ENCODE data around the gene CD300LG. TPM values are rescaled to one million over a fixed set of nuclear protein-coding genes. Genes with fewer than 3 reads are reported as not detected.
"Not testable (repeated sequence)": the region's sequence is repeated elsewhere in the genome, so short reads cannot be mapped to it uniquely, and the experiment has no call there.

CD300LG gene
- total and polyA plus RNA-seq, 2 donors (not counting 1 experiment from before 2014, with no cell fraction given) = not detected

DNA sequence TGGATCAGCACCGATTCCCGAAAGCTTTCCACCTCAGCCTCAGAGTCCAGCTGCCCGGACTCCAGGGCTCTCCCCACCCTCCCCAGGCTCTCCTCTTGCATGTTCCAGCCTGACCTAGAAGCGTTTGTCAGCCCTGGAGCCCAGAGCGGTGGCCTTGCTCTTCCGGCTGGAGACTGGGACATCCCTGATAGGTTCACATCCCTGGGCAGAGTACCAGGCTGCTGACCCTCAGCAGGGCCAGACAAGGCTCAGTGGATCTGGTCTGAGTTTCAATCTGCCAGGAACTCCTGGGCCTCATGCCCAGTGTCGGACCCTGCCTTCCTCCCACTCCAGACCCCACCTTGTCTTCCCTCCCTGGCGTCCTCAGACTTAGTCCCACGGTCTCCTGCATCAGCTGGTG lies 15.0 kb downstream of the CD300LG start:
- Histone ChIP-seq H3K4me3 (replicated peaks in 1 of 4; ENCODE audit: control extremely low read depth in 1 of 4, insufficient read depth in 1 of 4, low read depth in 3 of 4, low read length in 4 of 4) (no peak overlapping the region), H3K27me3 (ENCODE audit: control insufficient read depth, insufficient read depth, low read length) (peaks cover 26% of the 10 kb centered on the region), H3K4me2 (ENCODE audit: extremely low read depth, insufficient read depth, low read length) (no peak overlapping the region), H3K27ac (ENCODE audit: insufficient read depth, low read length) (no peak overlapping the region), H2AFZ (ENCODE audit: low read length) (no peak overlapping the region), H4K20me1 (ENCODE audit: control insufficient read depth, extremely low read depth, insufficient read depth, low read length) (no peaks in the 10 kb centered on the region), H3K79me2 (ENCODE audit: control insufficient read depth, insufficient read depth, low read length) (no peaks in the 10 kb centered on the region), H3K4me1 (ENCODE audit: control insufficient read depth, extremely low read depth, insufficient read depth, low read length) (no peaks in the 10 kb centered on the region), H3K9me3 (ENCODE audit: control insufficient read depth, insufficient read depth, low read depth, low read length) (no peaks in the 10 kb centered on the region), H3K9ac (ENCODE audit: insufficient read depth, low read length) (no peak overlapping the region), H3K36me3 (ENCODE audit: control insufficient read depth, insufficient read depth, low read length) (no peaks in the 10 kb centered on the region)
- TF ChIP-seq EZH2 (IDR thresholded peaks at IDR 0.05; ENCODE audit: low read length, missing control alignments) = no peak
- TF ChIP-seq, protein P1, sequence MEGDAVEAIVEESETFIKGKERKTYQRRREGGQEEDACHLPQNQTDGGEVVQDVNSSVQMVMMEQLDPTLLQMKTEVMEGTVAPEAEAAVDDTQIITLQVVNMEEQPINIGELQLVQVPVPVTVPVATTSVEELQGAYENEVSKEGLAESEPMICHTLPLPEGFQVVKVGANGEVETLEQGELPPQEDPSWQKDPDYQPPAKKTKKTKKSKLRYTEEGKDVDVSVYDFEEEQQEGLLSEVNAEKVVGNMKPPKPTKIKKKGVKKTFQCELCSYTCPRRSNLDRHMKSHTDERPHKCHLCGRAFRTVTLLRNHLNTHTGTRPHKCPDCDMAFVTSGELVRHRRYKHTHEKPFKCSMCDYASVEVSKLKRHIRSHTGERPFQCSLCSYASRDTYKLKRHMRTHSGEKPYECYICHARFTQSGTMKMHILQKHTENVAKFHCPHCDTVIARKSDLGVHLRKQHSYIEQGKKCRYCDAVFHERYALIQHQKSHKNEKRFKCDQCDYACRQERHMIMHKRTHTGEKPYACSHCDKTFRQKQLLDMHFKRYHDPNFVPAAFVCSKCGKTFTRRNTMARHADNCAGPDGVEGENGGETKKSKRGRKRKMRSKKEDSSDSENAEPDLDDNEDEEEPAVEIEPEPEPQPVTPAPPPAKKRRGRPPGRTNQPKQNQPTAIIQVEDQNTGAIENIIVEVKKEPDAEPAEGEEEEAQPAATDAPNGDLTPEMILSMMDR (conservative IDR thresholded peaks at IDR 0.05 in 1 of 2, IDR thresholded peaks at IDR 0.05 in 1 of 2; ENCODE audit: low read depth in 1 of 2, low read length in 2 of 2) = no peak
- DNase-seq (ENCODE audit: low read depth in 2 of 2) = no peak

DNA sequence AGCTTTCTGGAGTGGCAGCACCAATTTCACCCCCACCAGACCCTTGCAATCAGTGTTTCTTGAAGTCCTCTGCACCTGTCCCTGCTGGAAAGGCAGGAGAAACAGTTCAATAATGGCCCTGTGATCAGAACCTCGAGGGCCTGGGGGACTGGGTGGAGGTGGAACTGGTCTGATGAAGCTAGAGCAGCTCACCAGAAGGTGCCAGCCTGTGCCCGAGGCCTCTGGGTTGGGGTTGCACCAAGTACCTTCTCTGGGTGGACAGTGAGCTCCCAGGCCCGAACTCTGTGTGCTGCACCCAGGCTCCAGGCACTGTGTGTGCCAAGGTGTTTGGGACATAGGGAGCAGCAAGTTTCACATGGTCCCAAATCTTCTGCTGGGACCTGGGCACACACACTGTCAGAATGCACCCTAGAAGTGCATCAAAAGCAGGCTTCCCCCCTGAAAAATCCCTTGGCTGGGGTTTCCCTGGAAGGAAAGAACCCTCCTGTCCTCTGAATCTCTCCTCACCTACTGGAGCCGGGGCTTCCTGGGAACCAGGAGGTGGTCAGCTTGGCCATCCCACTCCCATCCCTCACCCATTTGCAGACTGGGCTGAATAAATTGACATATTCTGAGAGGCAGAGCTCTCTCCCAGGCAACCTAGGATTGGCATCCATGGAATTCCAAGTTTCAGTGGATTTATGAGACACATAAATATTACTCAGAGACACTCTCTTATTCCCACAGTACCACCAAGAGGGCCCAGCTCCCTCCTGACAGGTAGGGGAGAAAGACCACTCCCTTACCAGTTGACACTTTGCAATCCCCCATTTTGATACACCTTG lies 17.4 kb downstream of the CD300LG start:
- no peak overlapping the region for H3K27ac ChIP-seq (ENCODE audit: insufficient read depth, low read length)
- TF ChIP-seq EZH2 (IDR thresholded peaks at IDR 0.05; ENCODE audit: low read length, missing control alignments) = no peak
- TF ChIP-seq, protein P1 (conservative IDR thresholded peaks at IDR 0.05 in 1 of 2, IDR thresholded peaks at IDR 0.05 in 1 of 2; ENCODE audit: low read depth in 1 of 2, low read length in 2 of 2) = no peak
- H3K4me1 ChIP-seq (ENCODE audit: control insufficient read depth, extremely low read depth, insufficient read depth, low read length) = no peaks in the 10 kb centered on the region
- H2AFZ ChIP-seq (ENCODE audit: low read length) = no peak overlapping the region
- no peaks in the 10 kb centered on the region for H4K20me1 ChIP-seq (ENCODE audit: control insufficient read depth, extremely low read depth, insufficient read depth, low read length)
- H3K79me2 ChIP-seq (ENCODE audit: control insufficient read depth, insufficient read depth, low read length) = no peaks in the 10 kb centered on the region
- no peak overlapping the region for H3K4me2 ChIP-seq (ENCODE audit: extremely low read depth, insufficient read depth, low read length)
- peaks cover 30% of the 10 kb centered on the region for H3K27me3 ChIP-seq (ENCODE audit: control insufficient read depth, insufficient read depth, low read length)
- H3K36me3 ChIP-seq (ENCODE audit: control insufficient read depth, insufficient read depth, low read length) = no peaks in the 10 kb centered on the region
- H3K4me3 ChIP-seq (replicated peaks in 1 of 4; ENCODE audit: control extremely low read depth in 1 of 4, insufficient read depth in 1 of 4, low read depth in 3 of 4, low read length in 4 of 4) = no peak overlapping the region
- no peaks in the 10 kb centered on the region for H3K9me3 ChIP-seq (ENCODE audit: control insufficient read depth, insufficient read depth, low read depth, low read length)
- no peak overlapping the region for H3K9ac ChIP-seq (ENCODE audit: insufficient read depth, low read length)
- no peak for DNase-seq (ENCODE audit: low read depth in 2 of 2)

DNA sequence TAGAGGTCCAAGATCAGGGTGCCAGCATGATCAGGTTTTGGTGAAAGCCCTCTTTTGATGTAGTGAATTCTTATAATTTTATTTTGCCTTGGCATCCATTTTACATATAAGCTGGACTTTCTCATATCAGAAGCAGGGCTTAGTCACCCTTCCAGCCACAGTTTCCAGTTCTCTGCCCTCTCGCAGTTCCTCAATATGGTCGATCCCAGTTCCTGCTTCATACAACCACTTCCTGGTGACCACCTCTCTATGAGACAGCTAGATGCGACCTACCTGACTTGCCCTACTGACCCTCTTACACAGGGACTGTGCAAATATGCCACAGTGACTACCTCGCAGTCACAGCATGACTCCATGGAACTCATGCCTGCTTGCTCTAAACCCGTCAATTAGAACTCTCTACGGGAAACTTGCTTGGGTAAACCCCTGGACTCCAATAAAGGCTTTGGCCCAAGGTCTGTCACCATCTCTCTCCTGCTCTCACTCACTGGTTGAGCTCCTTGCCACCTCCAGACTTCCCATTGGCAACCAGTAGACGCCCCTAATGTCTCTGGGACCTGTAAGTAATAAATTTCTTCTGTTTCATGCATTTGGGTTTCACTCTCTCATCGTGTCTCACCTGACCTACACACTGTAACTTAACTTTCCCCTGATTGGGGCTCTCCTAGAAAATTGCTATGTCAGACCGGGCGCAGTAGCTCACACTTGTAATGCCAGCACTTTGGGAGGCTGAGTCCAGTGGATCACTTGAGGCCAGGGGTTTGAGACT lies 21.4 kb downstream of the CD300LG start:
- no peaks in the 10 kb centered on the region for H3K36me3 ChIP-seq (ENCODE audit: control insufficient read depth, insufficient read depth, low read length)
- TF ChIP-seq, protein P1 (conservative IDR thresholded peaks at IDR 0.05 in 1 of 2, IDR thresholded peaks at IDR 0.05 in 1 of 2; ENCODE audit: low read depth in 1 of 2, low read length in 2 of 2) = no peak
- TF ChIP-seq EZH2 (IDR thresholded peaks at IDR 0.05; ENCODE audit: low read length, missing control alignments) = no peak
- no peaks in the 10 kb centered on the region for H3K9me3 ChIP-seq (ENCODE audit: control insufficient read depth, insufficient read depth, low read depth, low read length)
- peaks cover 35% of the 10 kb centered on the region for H3K27me3 ChIP-seq (ENCODE audit: control insufficient read depth, insufficient read depth, low read length)
- H3K4me3 ChIP-seq (replicated peaks in 1 of 4; ENCODE audit: control extremely low read depth in 1 of 4, insufficient read depth in 1 of 4, low read depth in 3 of 4, low read length in 4 of 4) = no peak overlapping the region
- no peaks in the 10 kb centered on the region for H3K79me2 ChIP-seq (ENCODE audit: control insufficient read depth, insufficient read depth, low read length)
- no peak overlapping the region for H3K9ac ChIP-seq (ENCODE audit: insufficient read depth, low read length)
- H3K4me1 ChIP-seq (ENCODE audit: control insufficient read depth, extremely low read depth, insufficient read depth, low read length) = no peaks in the 10 kb centered on the region
- H2AFZ ChIP-seq (ENCODE audit: low read length) = no peak overlapping the region
- H4K20me1 ChIP-seq (ENCODE audit: control insufficient read depth, extremely low read depth, insufficient read depth, low read length) = no peaks in the 10 kb centered on the region
- no peak overlapping the region for H3K27ac ChIP-seq (ENCODE audit: insufficient read depth, low read length)
- H3K4me2 ChIP-seq (ENCODE audit: extremely low read depth, insufficient read depth, low read length) = no peak overlapping the region
- DNase-seq (ENCODE audit: low read depth in 2 of 2) = no peak

DNA sequence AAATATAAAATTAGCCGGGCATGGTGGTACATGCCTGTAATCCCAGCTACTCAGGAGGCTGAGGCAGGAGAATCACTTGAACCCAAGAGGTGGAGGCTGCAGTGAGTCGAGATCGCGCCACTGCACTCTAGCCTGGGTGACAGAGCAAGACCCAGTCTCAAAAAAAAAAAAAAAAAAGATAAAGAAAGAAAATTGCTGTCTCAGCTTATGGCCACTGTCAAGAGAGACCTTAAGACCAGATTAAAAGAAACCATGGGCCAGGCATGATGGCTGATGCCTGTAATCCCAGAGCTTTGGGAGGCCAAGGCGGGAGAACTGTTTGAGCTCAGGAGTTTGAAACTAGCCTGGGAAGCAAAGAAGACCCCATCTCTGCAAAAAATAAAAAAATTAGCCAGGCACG lies 22.1 kb downstream of the CD300LG start:
- H2AFZ ChIP-seq (ENCODE audit: low read length); H4K20me1 ChIP-seq (ENCODE audit: control insufficient read depth, extremely low read depth, insufficient read depth, low read length); H3K79me2 ChIP-seq (ENCODE audit: control insufficient read depth, insufficient read depth, low read length); H3K4me1 ChIP-seq (ENCODE audit: control insufficient read depth, extremely low read depth, insufficient read depth, low read length); DNase-seq (ENCODE audit: low read depth in 2 of 2); H3K4me2 ChIP-seq (ENCODE audit: extremely low read depth, insufficient read depth, low read length); H3K36me3 ChIP-seq (ENCODE audit: control insufficient read depth, insufficient read depth, low read length); H3K9ac ChIP-seq (ENCODE audit: insufficient read depth, low read length); H3K9me3 ChIP-seq (ENCODE audit: control insufficient read depth, insufficient read depth, low read depth, low read length); H3K27ac ChIP-seq (ENCODE audit: insufficient read depth, low read length); H3K4me3 ChIP-seq (replicated peaks in 1 of 4; ENCODE audit: control extremely low read depth in 1 of 4, insufficient read depth in 1 of 4, low read depth in 3 of 4, low read length in 4 of 4): not testable (repeated sequence)
- H3K27me3 ChIP-seq (ENCODE audit: control insufficient read depth, insufficient read depth, low read length) = peaks cover 35% of the 10 kb centered on the region

Data from fibroblast of lung (primary cell).